Measurements from ENCODE around the gene OR4B1. TPM values are rescaled to one million over a fixed set of nuclear protein-coding genes. Genes with fewer than 3 reads are reported as not detected.

OR4B1 gene
- total and polyA plus RNA-seq, 2 donors (not counting 3 experiments of a cell fraction or from before 2014, with no cell fraction given) = not detected

DNA sequence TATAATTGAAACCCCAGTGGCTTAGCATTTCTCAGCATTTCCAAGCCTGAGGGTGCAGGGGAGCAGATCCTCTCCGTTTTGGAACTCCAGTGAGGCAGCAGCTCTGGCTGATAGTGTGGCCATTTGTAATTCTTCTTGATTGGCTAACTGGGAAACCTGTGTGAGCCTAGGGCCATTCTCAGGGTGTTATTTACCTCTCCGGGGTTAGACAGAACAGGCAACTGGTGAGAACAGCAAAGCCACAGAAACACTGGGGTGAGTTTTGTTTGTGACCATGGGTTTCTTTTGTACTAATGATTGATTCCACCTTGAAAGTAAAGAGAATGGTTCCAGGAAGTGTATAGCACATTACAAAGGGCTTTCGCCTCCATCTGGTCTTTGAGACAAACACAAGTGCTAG lies 25.9 kb downstream of the OR4B1 start:
- dilution Hi-C loops (cut with MboI; ENCODE audit: extremely low pct_ligation_motif_present, low sequenced_read_pairs) (no loop called here), intact Hi-C loops (cut with micrococcal nuclease) (no loop called here)
- Histone ChIP-seq H3K4me3 (replicated peaks in 1 of 3; ENCODE audit: insufficient read depth in 1 of 3, low read depth in 1 of 3, low read length in 3 of 3) (no peak overlapping the region), H3K27ac (ENCODE audit: insufficient read depth, low read depth, low read length) (no peak overlapping the region), H3K4me2 (ENCODE audit: insufficient read depth, low read length) (no peak overlapping the region), H3K79me2 (ENCODE audit: control insufficient read depth, insufficient read depth, low read length) (no peaks in the 10 kb centered on the region), H3K4me1 (ENCODE audit: control insufficient read depth, extremely low read depth, insufficient read depth, low read length) (no peaks in the 10 kb centered on the region), H3K9ac (replicated peaks; ENCODE audit: extremely low read depth, insufficient read depth, low read length) (no peak overlapping the region), H2AFZ (ENCODE audit: low read depth, low read length) (no peak overlapping the region), H4K20me1 (replicated peaks; ENCODE audit: control insufficient read depth, extremely low read depth, insufficient read depth, low read length) (no peaks in the 10 kb centered on the region), H3K36me3 (ENCODE audit: control insufficient read depth in 2 of 2, extremely low read depth in 1 of 2, insufficient read depth in 2 of 2, low read length in 2 of 2) (no peaks in the 10 kb centered on the region), H3K9me1 (replicated peaks; ENCODE audit: control insufficient read depth, extremely low read depth, insufficient read depth, low read length) (no peaks in the 10 kb centered on the region), H3K9me3 (replicated peaks; ENCODE audit: control insufficient read depth, insufficient read depth, low read length) (no peaks in the 10 kb centered on the region), H3K27me3 (ENCODE audit: control insufficient read depth in 2 of 2, insufficient read depth in 2 of 2, low read length in 2 of 2) (no peaks in the 10 kb centered on the region)
- CTCF ChIA-PET = no interaction called here
- FAIRE-seq = no peak
- TF ChIP-seq, protein P1, sequence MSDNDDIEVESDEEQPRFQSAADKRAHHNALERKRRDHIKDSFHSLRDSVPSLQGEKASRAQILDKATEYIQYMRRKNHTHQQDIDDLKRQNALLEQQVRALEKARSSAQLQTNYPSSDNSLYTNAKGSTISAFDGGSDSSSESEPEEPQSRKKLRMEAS (IDR thresholded peaks at IDR 0.05; ENCODE audit: insufficient read depth, insufficient read length) = no peak
- TF ChIP-seq FOS (IDR thresholded peaks at IDR 0.05; ENCODE audit: borderline replicate concordance, insufficient read depth, low read length) (no peak), POLR2AphosphoS5 (IDR thresholded peaks at IDR 0.05; ENCODE audit: insufficient read depth, low read depth, low read length) (no peak), JUN (IDR thresholded peaks at IDR 0.05; ENCODE audit: borderline replicate concordance, insufficient read depth, insufficient read length, low read depth) (no peak), POLR2A (IDR thresholded peaks at IDR 0.05; ENCODE audit: low read depth, low read length) (no peak), MYC (IDR thresholded peaks at IDR 0.05; ENCODE audit: low read depth, low read length) (no peak), EZH2 (IDR thresholded peaks at IDR 0.05; ENCODE audit: borderline replicate concordance, low read depth, low read length, severe bottlenecking) (no peak), GATA2 (IDR thresholded peaks at IDR 0.05; ENCODE audit: insufficient read depth, insufficient read length, low read depth, low read length) (no peak)
- TF ChIP-seq, protein P2, sequence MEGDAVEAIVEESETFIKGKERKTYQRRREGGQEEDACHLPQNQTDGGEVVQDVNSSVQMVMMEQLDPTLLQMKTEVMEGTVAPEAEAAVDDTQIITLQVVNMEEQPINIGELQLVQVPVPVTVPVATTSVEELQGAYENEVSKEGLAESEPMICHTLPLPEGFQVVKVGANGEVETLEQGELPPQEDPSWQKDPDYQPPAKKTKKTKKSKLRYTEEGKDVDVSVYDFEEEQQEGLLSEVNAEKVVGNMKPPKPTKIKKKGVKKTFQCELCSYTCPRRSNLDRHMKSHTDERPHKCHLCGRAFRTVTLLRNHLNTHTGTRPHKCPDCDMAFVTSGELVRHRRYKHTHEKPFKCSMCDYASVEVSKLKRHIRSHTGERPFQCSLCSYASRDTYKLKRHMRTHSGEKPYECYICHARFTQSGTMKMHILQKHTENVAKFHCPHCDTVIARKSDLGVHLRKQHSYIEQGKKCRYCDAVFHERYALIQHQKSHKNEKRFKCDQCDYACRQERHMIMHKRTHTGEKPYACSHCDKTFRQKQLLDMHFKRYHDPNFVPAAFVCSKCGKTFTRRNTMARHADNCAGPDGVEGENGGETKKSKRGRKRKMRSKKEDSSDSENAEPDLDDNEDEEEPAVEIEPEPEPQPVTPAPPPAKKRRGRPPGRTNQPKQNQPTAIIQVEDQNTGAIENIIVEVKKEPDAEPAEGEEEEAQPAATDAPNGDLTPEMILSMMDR (IDR thresholded peaks at IDR 0.05; ENCODE audit: extremely low read depth in 1 of 2, insufficient read depth in 1 of 2, low read depth in 1 of 2, low read length in 2 of 2) = no peak
- DNase-seq (ENCODE audit: low read depth, low spot score) = no peak
- no TSS peak for BruUV-seq (replicated peaks)
- POLR2A ChIA-PET = no interaction called here

Data from endothelial cell of umbilical vein (primary cell).